Measurements from ENCODE around the gene PON2.

Gene PON2

GRCh38 chr7:95476072-95476847, 41.4 kb upstream of the PON2 start:
- Histone ChIP-seq H3K9me2 (replicated peaks; ENCODE audit: insufficient read depth, low read length) (no peaks in the 10 kb centered on the region), H3K4me2 (ENCODE audit: low read depth, low read length, poor library complexity, severe bottlenecking) (peak overlapping the region; percentile 13), H3K27ac (ENCODE audit: low read depth, low read length) (no peak overlapping the region), H3F3A (ENCODE audit: insufficient read depth) (no peaks in the 10 kb centered on the region), H3K4me3 (ENCODE audit: insufficient read depth, low read length, poor library complexity, severe bottlenecking) (no peak overlapping the region), H3K9ac (ENCODE audit: low read length) (no peak overlapping the region), H2AFZ (ENCODE audit: low read depth, low read length, severe bottlenecking) (peak overlapping the region; percentile 98), H3K9me3 (ENCODE audit: insufficient read depth, low read length) (no peaks in the 10 kb centered on the region), H3K79me2 (ENCODE audit: insufficient read depth, low read length) (no peaks in the 10 kb centered on the region), H4K20me1 (ENCODE audit: low read depth, low read length) (no peaks in the 10 kb centered on the region), H3K36me3 (ENCODE audit: low read length) (no peaks in the 10 kb centered on the region), H3K27me3 (ENCODE audit: low read length) (no peaks in the 10 kb centered on the region)
- no peak for TF ChIP-seq CTCF (IDR thresholded peaks at IDR 0.05; ENCODE audit: insufficient read depth, low read length, poor library complexity, severe bottlenecking)
- TF ChIP-seq EZH2phosphoT487 (conservative IDR thresholded peaks at IDR 0.05; ENCODE audit: low read length) = no peak

- H2AFZ ChIP-seq (ENCODE audit: low read depth, low read length, severe bottlenecking) = no peak overlapping the region
- no peak overlapping the region for H3K4me3 ChIP-seq (ENCODE audit: insufficient read depth, low read length, poor library complexity, severe bottlenecking)
- TF ChIP-seq EZH2phosphoT487 (conservative IDR thresholded peaks at IDR 0.05; ENCODE audit: low read length) = no peak
Measured at GRCh38 chr7:95473276-95473985, 38.6 kb upstream of the PON2 start.

GRCh38 chr7:95472581-95473161, 37.8 kb upstream of the PON2 start:
- no peak overlapping the region for H3K4me3 ChIP-seq (ENCODE audit: insufficient read depth, low read length, poor library complexity, severe bottlenecking)
- no peak overlapping the region for H3K9ac ChIP-seq (ENCODE audit: low read length)
- no peak for TF ChIP-seq CTCF (IDR thresholded peaks at IDR 0.05; ENCODE audit: insufficient read depth, low read length, poor library complexity, severe bottlenecking)
- no peak for TF ChIP-seq EZH2phosphoT487 (conservative IDR thresholded peaks at IDR 0.05; ENCODE audit: low read length)
- no peaks in the 10 kb centered on the region for H3K27me3 ChIP-seq (ENCODE audit: low read length)
- H2AFZ ChIP-seq (ENCODE audit: low read depth, low read length, severe bottlenecking) = no peak overlapping the region
- no peaks in the 10 kb centered on the region for H3K36me3 ChIP-seq (ENCODE audit: low read length)
- no peaks in the 10 kb centered on the region for H3F3A ChIP-seq (ENCODE audit: insufficient read depth)
- H3K4me2 ChIP-seq (ENCODE audit: low read depth, low read length, poor library complexity, severe bottlenecking) = no peak overlapping the region
- no peaks in the 10 kb centered on the region for H4K20me1 ChIP-seq (ENCODE audit: low read depth, low read length)
- H3K27ac ChIP-seq (ENCODE audit: low read depth, low read length) = no peak overlapping the region
- H3K79me2 ChIP-seq (ENCODE audit: insufficient read depth, low read length) = no peaks in the 10 kb centered on the region
- no peaks in the 10 kb centered on the region for H3K9me2 ChIP-seq (replicated peaks; ENCODE audit: insufficient read depth, low read length)
- H3K9me3 ChIP-seq (ENCODE audit: insufficient read depth, low read length) = no peaks in the 10 kb centered on the region

More at GRCh38 chr7:95473276-95473985, 38.6 kb upstream of the PON2 start:
- no peaks in the 10 kb centered on the region for H4K20me1 ChIP-seq (ENCODE audit: low read depth, low read length)
- no peak overlapping the region for H3K4me2 ChIP-seq (ENCODE audit: low read depth, low read length, poor library complexity, severe bottlenecking)
- no peaks in the 10 kb centered on the region for H3F3A ChIP-seq (ENCODE audit: insufficient read depth)
- no peaks in the 10 kb centered on the region for H3K27me3 ChIP-seq (ENCODE audit: low read length)
- no peaks in the 10 kb centered on the region for H3K9me3 ChIP-seq (ENCODE audit: insufficient read depth, low read length)
- H3K36me3 ChIP-seq (ENCODE audit: low read length) = no peaks in the 10 kb centered on the region
- no peaks in the 10 kb centered on the region for H3K79me2 ChIP-seq (ENCODE audit: insufficient read depth, low read length)
- no peak overlapping the region for H3K9ac ChIP-seq (ENCODE audit: low read length)
- H3K9me2 ChIP-seq (replicated peaks; ENCODE audit: insufficient read depth, low read length) = no peaks in the 10 kb centered on the region
- no peak overlapping the region for H3K27ac ChIP-seq (ENCODE audit: low read depth, low read length)
